T-cell (primary cell): ENCODE results near the gene FAN1. TPM values are rescaled to one million over a fixed set of nuclear protein-coding genes. Genes with fewer than 3 reads are reported as not detected.

Experiments used
- ATAC-seq, 4 experiments: fragments of 200-7000 bp in 3 of 4; fragments of 150-1000 bp in 1 of 4; cut with Tn5 transposase; replicated peaks in 1 of 4; 1 replicate in 3 of 4; 2 replicates in 1 of 4; pipeline ENCODE4 v1.10.0; 2021; ENCODE audit warnings: moderate library complexity in 3 of 4, mild to moderate bottlenecking in 2 of 4, moderate number of reproducible peaks in 1 of 4
- CTCF ChIA-PET, 2 donors: fragments of 300-600 bp; sonication (Branson Sonifier 250); formaldehyde crosslinking; loops; one replicate each; lab custom pipeline; 2022; ENCODE audit warnings: antibody characterized with exemption in 2 of 2; lab: Charles Lee
- POLR2A ChIA-PET, 2 donors: fragments of 300-600 bp; sonication (Branson Sonifier 250); formaldehyde crosslinking; loops; one replicate each; lab custom pipeline; 2022; ENCODE audit warnings: antibody characterized with exemption in 2 of 2; lab: Charles Lee
- DNase-seq, 35 experiments: peaks; one replicate each; pipeline versions ENCODE4 v3.0.0 to v3.0.0-alpha.2; 2013 to 2023
- H3K27ac ChIP-seq: one replicate; pipeline ENCODE4 v1.5.1; 2013; ENCODE audit warnings: low read length
- H3K27me3 ChIP-seq, 2 experiments: replicated peaks in 1 of 2; 1 replicate in 1 of 2; 2 replicates in 1 of 2; pipeline versions ENCODE4 v1.6.1 to v1.7.0; 2013; ENCODE audit warnings: low read length in 1 of 2, mixed read lengths in 1 of 2; ENCODE audit not compliant: control insufficient read depth in 2 of 2, insufficient read depth in 2 of 2; ENCODE audit errors: extremely low read depth in 1 of 2
- H3K36me3 ChIP-seq, 2 donors: 1 replicate in 1 of 2; 2 replicates in 1 of 2; pipeline versions ENCODE4 v1.6.1 to v1.7.0; 2013; ENCODE audit warnings: low read length in 1 of 2; ENCODE audit not compliant: control insufficient read depth in 2 of 2, insufficient read depth in 1 of 2; ENCODE audit errors: extremely low read depth in 1 of 2
- H3K4me1 ChIP-seq, 2 experiments: 1 replicate in 1 of 2; 2 replicates in 1 of 2; pipeline versions ENCODE4 v1.6.1 to v1.7.0; 2013; ENCODE audit warnings: low read length in 2 of 2, mixed read lengths in 1 of 2; ENCODE audit not compliant: insufficient read depth in 2 of 2, control insufficient read depth in 1 of 2; ENCODE audit errors: extremely low read depth in 1 of 2
- H3K4me3 ChIP-seq, 2 donors: 1 replicate in 1 of 2; 2 replicates in 1 of 2; pipeline versions ENCODE4 v1.5.1 to v1.7.0; 2013; ENCODE audit warnings: mild to moderate bottlenecking in 2 of 2, low read length in 1 of 2, moderate library complexity in 1 of 2; ENCODE audit not compliant: control insufficient read depth in 1 of 2; ENCODE audit errors: extremely low read depth in 1 of 2
- H3K9me3 ChIP-seq: 2 replicates; pipeline ENCODE4 v1.7.0; 2013
- H3K27ac Mint-ChIP-seq, 2 donors: one replicate each; pipeline ENCODE4 v1.8.0; 2020 to 2021; ENCODE audit warnings: mild to moderate bottlenecking in 2 of 2, mixed read lengths in 2 of 2
- H3K27me3 Mint-ChIP-seq, 2 donors: one replicate each; pipeline ENCODE4 v1.8.0; 2021 to 2022; ENCODE audit warnings: mixed read lengths in 2 of 2
- H3K36me3 Mint-ChIP-seq: one replicate; pipeline ENCODE4 v1.8.0; 2021; ENCODE audit warnings: mixed read lengths
- H3K4me1 Mint-ChIP-seq, 3 donors: one replicate each; pipeline ENCODE4 v1.8.0; 2020 to 2022; ENCODE audit warnings: mixed read lengths in 3 of 3, mild to moderate bottlenecking in 1 of 3
- H3K4me3 Mint-ChIP-seq, 3 donors: one replicate each; pipeline ENCODE4 v1.8.0; 2020 to 2022; ENCODE audit warnings: mild to moderate bottlenecking in 3 of 3, mixed read lengths in 3 of 3, moderate library complexity in 3 of 3
- H3K9me3 Mint-ChIP-seq, 3 donors: one replicate each; pipeline ENCODE4 v1.8.0; 2020 to 2022; ENCODE audit warnings: mixed read lengths in 3 of 3
- WGBS: methylation state at CpG from one replicate; pipeline ENCODE4 v1.1.5; 2013; ENCODE audit warnings: missing lambda C conversion rate; ENCODE audit not compliant: insufficient coverage; 5-methylcytosine and 5-hydroxymethylcytosine counted together
- total RNA-seq, 35 experiments: library from RNA in 6 of 35; stranded (reverse) in 6 of 35; fragments of 120-200 nt in 1 of 35; gene quantifications; one replicate each; pipeline versions ENCODE4 v1.2.1 to v1.2.4 and lab custom pipeline; 2013 to 2026

FAN1 gene
- total RNA-seq, 5 donors from 2014 or later (not counting 1 experiment from before 2014, with no cell fraction given), result 21.2 to 31.2 (median 26.7) TPM

DNA sequence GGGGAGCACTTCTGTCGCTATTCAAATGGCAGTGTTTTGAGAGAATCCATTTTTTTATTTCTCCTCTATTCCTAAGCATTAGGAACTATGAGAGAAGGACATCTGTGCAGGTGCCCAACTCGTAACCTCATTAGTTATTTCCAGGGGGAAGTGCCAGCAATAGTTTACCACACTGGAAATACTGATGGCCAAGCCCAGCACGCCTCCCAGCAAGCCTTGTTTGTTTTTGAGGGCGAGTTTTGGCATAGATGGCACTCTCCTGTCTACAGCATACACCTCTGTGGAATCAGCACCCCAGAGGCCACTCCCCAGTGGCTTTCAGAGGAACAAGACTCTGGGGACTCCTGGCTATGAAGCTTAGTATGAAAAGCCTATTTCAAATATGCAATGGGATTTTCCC lies 36.6 kb downstream of the FAN1 start:
- ATAC-seq (no peak), DNase-seq (no peak)
- peaks cover 5 to 63% of the 10 kb centered on the region in 2 donors for H3K36me3 ChIP-seq
- ChIA-PET POLR2A (interaction anchor here in 1 of 2 donors (0.5 kb wide), 1 partner anchor 30 kb away, joined by 3 read pairs; no protein-coding TSS in a partner anchor), CTCF (no interaction called here)
- 96% methylated on average over 3 of the region's 4 CpGs for WGBS
- no peaks in the 10 kb centered on the region for H3K27me3 Mint-ChIP-seq
- no peaks in the 10 kb centered on the region for H3K27me3 ChIP-seq
- no peak overlapping the region for H3K27ac Mint-ChIP-seq
- peaks cover 55% of the 10 kb centered on the region for H3K36me3 Mint-ChIP-seq
- H3K27ac ChIP-seq, result no peak overlapping the region
- no peaks in the 10 kb centered on the region for H3K4me1 Mint-ChIP-seq
- H3K9me3 ChIP-seq, result no peaks in the 10 kb centered on the region
- H3K9me3 Mint-ChIP-seq, result no peaks in the 10 kb centered on the region
- H3K4me1 ChIP-seq, result no peaks in the 10 kb centered on the region
- H3K4me3 ChIP-seq, result no peak overlapping the region
- H3K4me3 Mint-ChIP-seq, result no peak overlapping the region

DNA sequence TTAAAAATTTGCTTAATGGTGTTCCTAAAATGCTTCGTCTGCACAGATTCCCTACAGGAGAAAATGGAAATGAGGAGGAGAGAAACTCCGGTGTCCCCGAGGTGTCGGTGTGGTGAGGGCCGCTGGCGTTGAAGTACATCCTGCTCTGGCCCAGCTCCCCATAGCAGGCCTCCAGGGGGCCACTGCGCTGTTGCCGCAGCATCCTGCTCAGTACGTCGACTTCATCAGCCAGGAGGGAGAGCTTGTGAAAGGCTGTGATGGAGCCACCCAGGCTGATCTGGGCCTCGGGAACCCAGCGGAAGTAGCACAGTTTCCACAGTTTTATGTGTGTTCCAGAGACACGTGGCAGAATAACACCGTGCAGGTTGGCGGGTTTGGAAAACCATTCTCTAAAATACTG lies 37.8 kb downstream of the FAN1 start:
- CTCF ChIA-PET, result no interaction called here
- H3K27ac Mint-ChIP-seq, result peak overlapping the region in 1 of 2 donors; percentile 45
- POLR2A ChIA-PET, result no interaction called here

DNA sequence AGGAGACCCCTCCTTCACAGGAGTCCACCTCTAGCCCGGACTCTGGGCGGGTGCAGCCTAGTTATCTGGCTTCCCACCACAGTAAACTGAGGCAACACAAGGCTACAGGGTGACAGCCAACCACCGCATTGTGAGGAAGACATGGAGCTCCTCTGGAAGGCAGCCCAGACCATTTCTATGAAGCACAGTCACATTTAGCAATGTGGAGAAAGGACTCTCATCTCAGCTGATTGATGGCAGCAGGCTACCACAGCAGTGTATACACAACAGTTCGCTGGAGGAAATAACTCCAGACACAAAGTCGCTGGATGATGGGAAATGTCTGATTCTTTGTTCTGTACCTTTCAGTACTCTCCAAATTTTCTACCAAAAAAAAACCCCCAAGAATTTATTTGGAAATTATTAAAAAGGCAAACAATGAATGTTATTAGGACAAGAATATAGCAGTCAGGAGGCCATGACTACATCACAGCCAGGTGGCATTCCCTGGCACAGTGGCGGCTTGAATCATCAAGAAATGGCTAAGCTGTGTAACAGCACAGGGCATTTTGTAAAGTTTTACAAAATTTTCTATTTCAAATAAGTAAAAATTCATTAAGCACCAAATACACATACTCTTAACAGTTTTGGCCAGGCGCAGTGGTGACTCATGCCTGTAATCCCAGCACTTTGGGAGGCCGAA lies 40.1 kb downstream of the FAN1 start:
- ATAC-seq (no peak), DNase-seq (no peak)
- ChIA-PET POLR2A (no interaction called here), CTCF (interaction anchor here in 1 of 2 donors (0.6 kb wide), 1 partner anchor 11 kb away, joined by 6 read pairs; no protein-coding TSS in a partner anchor)
- no peaks in the 10 kb centered on the region for H3K4me1 Mint-ChIP-seq
- H3K36me3 Mint-ChIP-seq, result peaks cover 65% of the 10 kb centered on the region
- H3K36me3 ChIP-seq, result peaks cover 11 to 67% of the 10 kb centered on the region in 2 donors
- H3K27me3 Mint-ChIP-seq, result no peaks in the 10 kb centered on the region
- no peak overlapping the region for H3K4me3 Mint-ChIP-seq
- no peak overlapping the region for H3K27ac ChIP-seq
- H3K4me1 ChIP-seq, result no peaks in the 10 kb centered on the region
- no peak overlapping the region for H3K4me3 ChIP-seq
- 86% methylated on average over 3 of the region's 8 CpGs for whole genome bisulfite sequencing
- no peaks in the 10 kb centered on the region for H3K27me3 ChIP-seq
- H3K9me3 ChIP-seq, result no peaks in the 10 kb centered on the region
- H3K9me3 Mint-ChIP-seq, result no peaks in the 10 kb centered on the region
- H3K27ac Mint-ChIP-seq, result no peak overlapping the region

More for the DNA sequence above, 37.8 kb downstream of the FAN1 start:
- Histone ChIP-seq H3K36me3 (peaks cover 8 to 71% of the 10 kb centered on the region in 2 donors), H3K27me3 (no peaks in the 10 kb centered on the region), H3K4me3 (no peak overlapping the region), H3K4me1 (no peaks in the 10 kb centered on the region), H3K27ac (no peak overlapping the region), H3K9me3 (no peaks in the 10 kb centered on the region)
- ATAC-seq (no peak), DNase-seq (no peak)
- 92% methylated on average over 14 of the region's 15 CpGs for WGBS
- H3K9me3 Mint-ChIP-seq, result no peaks in the 10 kb centered on the region
- no peaks in the 10 kb centered on the region for H3K27me3 Mint-ChIP-seq
- H3K4me3 Mint-ChIP-seq, result no peak overlapping the region
- H3K4me1 Mint-ChIP-seq, result no peaks in the 10 kb centered on the region
- peaks cover 60% of the 10 kb centered on the region for H3K36me3 Mint-ChIP-seq

DNA sequence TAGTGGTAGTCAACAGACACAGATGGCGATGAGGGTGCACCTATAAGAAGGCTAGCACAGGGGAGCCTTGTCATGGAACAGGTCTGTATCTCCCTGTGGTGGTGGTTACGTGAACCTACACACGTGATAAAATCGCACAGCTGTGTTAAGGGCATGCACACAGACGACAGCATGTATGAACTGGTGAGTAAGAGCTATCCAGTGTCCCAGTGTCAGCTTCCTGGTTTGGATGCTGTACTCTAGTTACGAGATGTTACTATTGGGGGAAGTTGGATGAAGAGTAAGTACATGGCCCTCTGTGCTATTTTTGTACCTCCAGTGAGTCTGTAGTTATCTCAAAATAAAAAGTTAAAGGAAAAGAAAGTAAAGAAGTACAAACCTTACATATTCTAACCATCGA lies 49.5 kb downstream of the FAN1 start:
- Histone ChIP-seq H3K4me1 (no peaks in the 10 kb centered on the region), H3K27ac (no peak overlapping the region), H3K4me3 (no peak overlapping the region), H3K9me3 (peaks cover 2% of the 10 kb centered on the region), H3K27me3 (no peaks in the 10 kb centered on the region), H3K36me3 (peaks cover 19 to 76% of the 10 kb centered on the region in 2 donors)
- DNase-seq (no peak), ATAC-seq (no peak)
- H3K27ac Mint-ChIP-seq, result no peak overlapping the region
- H3K4me3 Mint-ChIP-seq, result no peak overlapping the region
- CTCF ChIA-PET, result interaction anchor here in 1 of 2 donors (0.7 kb wide), 1 partner anchor 301 kb away, joined by 3 read pairs; no protein-coding TSS in a partner anchor
- H3K9me3 Mint-ChIP-seq, result peaks cover 0 to 2% (median 0%) of the 10 kb centered on the region in 3 donors
- H3K27me3 Mint-ChIP-seq, result no peaks in the 10 kb centered on the region
- 98% methylated on average over 5 of the region's 7 CpGs for WGBS
- POLR2A ChIA-PET, result no interaction called here
- H3K4me1 Mint-ChIP-seq, result no peaks in the 10 kb centered on the region
- peaks cover 82% of the 10 kb centered on the region for H3K36me3 Mint-ChIP-seq

- WGBS, result 96% methylated on average over 5 of the region's 7 CpGs
- ChIA-PET CTCF (interaction anchor here in 1 of 2 donors (0.7 kb wide), 1 partner anchor 300 kb away, joined by 3 read pairs; no protein-coding TSS in a partner anchor), POLR2A (no interaction called here)
- H3K9me3 Mint-ChIP-seq, result peaks cover 0 to 2% (median 0%) of the 10 kb centered on the region in 3 donors
- no peak overlapping the region for H3K4me3 ChIP-seq
- H3K27ac Mint-ChIP-seq, result peak overlapping the region; percentile 22 to 73
- H3K9me3 ChIP-seq, result peaks cover 2% of the 10 kb centered on the region
- ATAC-seq (no peak), DNase-seq (no peak)
- H3K27me3 ChIP-seq, result no peaks in the 10 kb centered on the region
- peaks cover 18 to 80% of the 10 kb centered on the region in 2 donors for H3K36me3 ChIP-seq
- no peaks in the 10 kb centered on the region for H3K4me1 Mint-ChIP-seq
- H3K27me3 Mint-ChIP-seq, result no peaks in the 10 kb centered on the region
- no peak overlapping the region for H3K4me3 Mint-ChIP-seq
- H3K36me3 Mint-ChIP-seq, result peaks cover 80% of the 10 kb centered on the region
- no peak overlapping the region for H3K27ac ChIP-seq
- no peaks in the 10 kb centered on the region for H3K4me1 ChIP-seq
Observed at GRCh38 chr15:30953731-30954378, 50.1 kb downstream of the FAN1 start.

DNA sequence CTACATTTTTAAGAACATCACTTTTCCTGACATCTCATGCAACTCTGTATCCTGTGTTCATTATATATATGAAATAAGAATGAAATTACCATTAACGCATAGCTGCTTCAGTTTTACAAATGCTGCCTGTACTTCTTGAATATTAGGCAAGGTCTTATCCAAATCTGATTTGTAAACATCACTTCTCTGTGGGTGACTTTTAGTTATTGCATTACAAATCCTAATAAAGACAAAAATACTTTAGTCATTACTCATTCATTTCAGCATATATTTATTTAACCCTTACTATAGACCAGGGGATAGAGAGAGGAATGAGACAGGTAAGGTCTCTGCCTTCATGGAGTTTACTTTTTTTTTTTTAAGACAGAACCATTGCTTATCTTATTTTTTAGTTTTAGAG lies 51.0 kb downstream of the FAN1 start:
- Mint-ChIP-seq H3K9me3 (no peaks in the 10 kb centered on the region), H3K27me3 (no peaks in the 10 kb centered on the region), H3K4me3 (no peak overlapping the region), H3K27ac (peak overlapping the region in 1 of 2 donors; percentile 22), H3K4me1 (no peaks in the 10 kb centered on the region), H3K36me3 (peaks cover 81% of the 10 kb centered on the region)
- no peak for ATAC-seq
- WGBS, result no CpG with 5 or more reads among the region's 1 CpG
- Histone ChIP-seq H3K27me3 (no peaks in the 10 kb centered on the region), H3K4me3 (no peak overlapping the region), H3K4me1 (no peaks in the 10 kb centered on the region), H3K9me3 (peaks cover 2% of the 10 kb centered on the region), H3K36me3 (peaks cover 16 to 79% of the 10 kb centered on the region in 2 donors), H3K27ac (no peak overlapping the region)
- ChIA-PET CTCF (no interaction called here), POLR2A (no interaction called here)
- no peak for DNase-seq
